GM13977 (cell line): ENCODE data around the gene ERMP1.

Source experiments
- DNase-seq: peaks from one replicate; pipeline ENCODE4 v3.0.0; 2012; ENCODE audit warnings: low spot score
- CTCF ChIP-seq: IDR thresholded peaks from 2 replicates; pipeline ENCODE4 v1.5.1; 2012; ENCODE audit warnings: mild to moderate bottlenecking, control low read depth; ENCODE audit not compliant: insufficient read depth; ENCODE audit errors: extremely low read depth, missing control alignments
- in situ Hi-C: fragments of 300-500 bp; cut with MboI; formaldehyde crosslinking; loops from one replicate; pipeline ENCODE4 v1.12.0; 2022; ENCODE audit warnings: low sequenced_read_pairs, low pct_unique_long_range_greater_than_20kb, mixed read lengths, inconsistent platforms; ENCODE audit not compliant: unreplicated experiment

Gene ERMP1

GRCh38 chr9:5736563-5737346 is 96.2 kb downstream of the ERMP1 start:
- no peak for DNase-seq
- TF ChIP-seq CTCF, result no peak
- in situ Hi-C loops, result no loop called here

- no peak for DNase-seq
- TF ChIP-seq CTCF, result no peak
- in situ Hi-C loops, result no loop called here
Observed at GRCh38 chr9:5735072-5735471, 97.8 kb downstream of the ERMP1 start.
